PC-9 (cell line): ENCODE results near the gene SKP1.

Source experiments
- EZH2 ChIP-seq: fragments of 200-600 bp; sonication (generic); IDR thresholded peaks from 2 replicates; pipeline ENCODE4 v1.8.0; 2017; ENCODE audit warnings: antibody characterized with exemption, low read depth
- TF ChIP-seq, protein P1 (sequence below): fragments of 200-600 bp; sonication (generic); conservative IDR thresholded peaks from 2 replicates; pipeline ENCODE4 v1.6.1; 2017; ENCODE audit warnings: mixed run types, antibody characterized with exemption, mild to moderate bottlenecking, moderate library complexity

DNA sequence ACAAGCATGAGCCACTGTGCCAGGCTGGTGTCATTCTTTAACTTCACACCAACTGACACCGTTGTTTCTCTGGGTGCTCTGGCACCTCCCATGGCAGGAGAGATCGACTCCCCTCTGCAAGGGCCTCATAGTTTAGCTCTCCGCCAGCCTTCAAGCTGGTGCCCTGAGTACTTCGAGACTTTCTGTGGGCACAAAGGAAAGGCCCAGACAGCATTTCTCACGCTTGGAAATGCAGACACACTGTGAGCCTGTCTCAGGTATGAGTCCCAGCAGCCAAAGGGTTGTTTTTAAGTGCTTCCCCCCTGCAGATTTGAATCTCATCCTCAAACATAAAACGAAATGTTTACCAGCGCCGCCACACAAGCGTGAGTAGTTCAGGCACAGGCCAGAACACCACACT is 73.4 kb downstream of the SKP1 start:
- TF ChIP-seq, protein P1, sequence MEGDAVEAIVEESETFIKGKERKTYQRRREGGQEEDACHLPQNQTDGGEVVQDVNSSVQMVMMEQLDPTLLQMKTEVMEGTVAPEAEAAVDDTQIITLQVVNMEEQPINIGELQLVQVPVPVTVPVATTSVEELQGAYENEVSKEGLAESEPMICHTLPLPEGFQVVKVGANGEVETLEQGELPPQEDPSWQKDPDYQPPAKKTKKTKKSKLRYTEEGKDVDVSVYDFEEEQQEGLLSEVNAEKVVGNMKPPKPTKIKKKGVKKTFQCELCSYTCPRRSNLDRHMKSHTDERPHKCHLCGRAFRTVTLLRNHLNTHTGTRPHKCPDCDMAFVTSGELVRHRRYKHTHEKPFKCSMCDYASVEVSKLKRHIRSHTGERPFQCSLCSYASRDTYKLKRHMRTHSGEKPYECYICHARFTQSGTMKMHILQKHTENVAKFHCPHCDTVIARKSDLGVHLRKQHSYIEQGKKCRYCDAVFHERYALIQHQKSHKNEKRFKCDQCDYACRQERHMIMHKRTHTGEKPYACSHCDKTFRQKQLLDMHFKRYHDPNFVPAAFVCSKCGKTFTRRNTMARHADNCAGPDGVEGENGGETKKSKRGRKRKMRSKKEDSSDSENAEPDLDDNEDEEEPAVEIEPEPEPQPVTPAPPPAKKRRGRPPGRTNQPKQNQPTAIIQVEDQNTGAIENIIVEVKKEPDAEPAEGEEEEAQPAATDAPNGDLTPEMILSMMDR = no peak
- TF ChIP-seq EZH2 = no peak
